IMR-90 (cell line): ENCODE data around the gene PRSS35. TPM values are rescaled to one million over a fixed set of nuclear protein-coding genes. Genes with fewer than 3 reads are reported as not detected.

ENCODE experiments used
- ATAC-seq: fragments of 200-7000 bp; cut with Tn5 transposase; 2 replicates; pipeline ENCODE4 v1.9.1; 2020; ENCODE audit warnings: low read depth, mild to moderate bottlenecking, moderate library complexity
- BruUV-seq: library from RNA; stranded (reverse); fragments of 400-500 nt; replicated peaks from 2 replicates; lab custom pipeline; 2021; lab: Mats Ljungman, UMichigan
- CTCF ChIA-PET: fragments of 300-600 bp; formaldehyde crosslinking; extraction: SDS; loops from one replicate; lab custom pipeline; 2021; ENCODE audit warnings: antibody characterized with exemption; lab: Yijun Ruan, JAX
- POLR2A ChIA-PET: fragments of 300-600 bp; sonication (Branson Sonifier 250); formaldehyde crosslinking; loops from one replicate; lab custom pipeline; 2022; ENCODE audit warnings: antibody characterized with exemption; ENCODE audit not compliant: unreplicated experiment; lab: Charles Lee
- DNase-seq: peaks from one replicate; pipeline ENCODE4 v3.0.0; 2013
- H2AFZ ChIP-seq: replicated peaks from 2 replicates; pipeline ENCODE3; 2013; ENCODE audit warnings: low read length, mild to moderate bottlenecking; ENCODE audit not compliant: poor library complexity
- H2AK5ac ChIP-seq: 2 replicates; pipeline ENCODE4 v1.6.1; 2013; ENCODE audit warnings: low read depth, low read length, inconsistent platforms
- H2AK9ac ChIP-seq: replicated peaks from 2 replicates; pipeline ENCODE3; 2013; ENCODE audit warnings: mild to moderate bottlenecking, low read depth, low read length, moderate library complexity; ENCODE audit not compliant: poor library complexity
- H2BK120ac ChIP-seq: 2 replicates; pipeline ENCODE4 v1.6.1; 2013; ENCODE audit warnings: low read depth, low read length, inconsistent platforms
- H2BK15ac ChIP-seq: 3 replicates; pipeline ENCODE4 v1.6.1; 2013; ENCODE audit warnings: low read depth, low read length, inconsistent platforms
- H2BK20ac ChIP-seq: 2 replicates; pipeline ENCODE4 v1.6.1; 2013; ENCODE audit warnings: low read depth, mild to moderate bottlenecking, inconsistent platforms, low read length, moderate library complexity
- H2BK5ac ChIP-seq: 2 replicates; pipeline ENCODE4 v1.6.1; 2013; ENCODE audit warnings: mild to moderate bottlenecking, low read depth, low read length, inconsistent platforms; ENCODE audit not compliant: poor library complexity, severe bottlenecking
- H3K14ac ChIP-seq: replicated peaks from 2 replicates; pipeline ENCODE4 v1.6.1; 2013; ENCODE audit warnings: low read depth, low read length, inconsistent platforms
- H3K18ac ChIP-seq: 2 replicates; pipeline ENCODE4 v1.6.1; 2013; ENCODE audit warnings: low read depth, low read length, control low read depth
- H3K23ac ChIP-seq: 2 replicates; pipeline ENCODE4 v1.6.1; 2013; ENCODE audit warnings: low read depth, low read length, inconsistent platforms
- H3K27ac ChIP-seq: 2 replicates; pipeline ENCODE4 v1.5.1; 2013; ENCODE audit warnings: mild to moderate bottlenecking, control low read depth, low read length; ENCODE audit not compliant: insufficient read depth
- H3K27me3 ChIP-seq: 2 replicates; pipeline ENCODE4 v1.6.1; 2013; ENCODE audit warnings: low read length; ENCODE audit not compliant: control insufficient read depth, insufficient read depth
- H3K36me3 ChIP-seq: 2 replicates; pipeline ENCODE4 v1.6.1; 2013; ENCODE audit warnings: low read length, mixed read lengths; ENCODE audit not compliant: control insufficient read depth, insufficient read depth
- H3K4ac ChIP-seq: 2 replicates; pipeline ENCODE4 v1.6.1; 2013; ENCODE audit warnings: low read depth, low read length, inconsistent platforms
- H3K4me1 ChIP-seq: 2 replicates; pipeline ENCODE4 v1.6.1; 2013; ENCODE audit warnings: low read length, mixed read lengths; ENCODE audit not compliant: control insufficient read depth, insufficient read depth
- H3K4me2 ChIP-seq: 2 replicates; pipeline ENCODE4 v1.6.1; 2013; ENCODE audit warnings: low read depth, mild to moderate bottlenecking, control low read depth, low read length, moderate library complexity
- H3K4me3 ChIP-seq: 2 replicates; pipeline ENCODE4 v1.5.1; 2013; ENCODE audit warnings: low read depth, mild to moderate bottlenecking, control low read depth, low read length, moderate library complexity; ENCODE audit not compliant: insufficient read depth
- H3K56ac ChIP-seq: 2 replicates; pipeline ENCODE4 v1.6.1; 2013; ENCODE audit warnings: low read length, inconsistent platforms; ENCODE audit not compliant: insufficient read depth; ENCODE audit errors: extremely low read depth
- H3K79me1 ChIP-seq, 2 experiments: 2 replicates each; pipeline ENCODE4 v1.6.1; 2013; ENCODE audit warnings: low read length in 2 of 2, inconsistent platforms in 1 of 2, low read depth in 1 of 2
- H3K9ac ChIP-seq: 2 replicates; pipeline ENCODE4 v1.6.1; 2013; ENCODE audit warnings: low read depth, low read length, control low read depth
- H3K9me1 ChIP-seq: 2 replicates; pipeline ENCODE4 v1.6.1; 2013; ENCODE audit warnings: low read length, inconsistent platforms; ENCODE audit not compliant: insufficient read depth
- H3K9me3 ChIP-seq: 2 replicates; pipeline ENCODE4 v1.6.1; 2013; ENCODE audit warnings: low read length; ENCODE audit not compliant: control insufficient read depth, insufficient read depth
- H4K20me1 ChIP-seq: 2 replicates; pipeline ENCODE4 v1.6.1; 2013; ENCODE audit warnings: low read length, inconsistent platforms; ENCODE audit not compliant: insufficient read depth
- H4K5ac ChIP-seq: 2 replicates; pipeline ENCODE4 v1.6.1; 2013; ENCODE audit warnings: mild to moderate bottlenecking, low read depth, low read length, control low read depth
- H4K8ac ChIP-seq, 2 experiments: 2 replicates each; pipeline ENCODE4 v1.6.1; 2013; ENCODE audit warnings: low read depth in 2 of 2, low read length in 2 of 2, control low read depth in 1 of 2, inconsistent platforms in 1 of 2
- H4K91ac ChIP-seq: 2 replicates; pipeline ENCODE4 v1.6.1; 2013; ENCODE audit warnings: low read depth, low read length, inconsistent platforms; ENCODE audit not compliant: insufficient read depth
- CEBPB ChIP-seq: IDR thresholded peaks from 2 replicates; pipeline ENCODE4 v1.6.1; 2012; ENCODE audit warnings: low read depth, low read length, improper control_type of control experiment
- CHD1 ChIP-seq: IDR thresholded peaks from 2 replicates; pipeline ENCODE4 v1.6.1; 2012; ENCODE audit warnings: low read depth, low read length, improper control_type of control experiment
- FOS ChIP-seq: fragments of 150-350 bp; IDR thresholded peaks from 2 replicates; pipeline ENCODE4 v1.6.1; 2016; ENCODE audit warnings: low read depth, low read length
- MAFK ChIP-seq: IDR thresholded peaks from 2 replicates; pipeline ENCODE4 v1.6.1; 2012; ENCODE audit warnings: low read depth, low read length, improper control_type of control experiment
- NFE2L2 ChIP-seq: fragments of 150-350 bp; IDR thresholded peaks from 2 replicates; pipeline ENCODE4 v1.6.1; 2016; ENCODE audit warnings: low read depth, mild to moderate bottlenecking, low read length
- RAD21 ChIP-seq: IDR thresholded peaks from 2 replicates; pipeline ENCODE4 v1.6.1; 2012; ENCODE audit warnings: low read length, improper control_type of control experiment
- RFX5 ChIP-seq: IDR thresholded peaks from 2 replicates; pipeline ENCODE4 v1.8.0; 2012; ENCODE audit warnings: low read depth, mild to moderate bottlenecking, low read length, moderate library complexity
- SMC3 ChIP-seq: fragments of 150-350 bp; IDR thresholded peaks from 2 replicates; pipeline ENCODE4 v1.6.1; 2016; ENCODE audit warnings: low read depth, mild to moderate bottlenecking, antibody characterized with exemption, low read length, moderate library complexity
- WGBS, 2 experiments: methylation state at CpG; one replicate each; pipeline versions ENCODE4 v1.1.5 to v1.1.7; 2013; ENCODE audit warnings: missing lambda C conversion rate in 2 of 2; ENCODE audit not compliant: insufficient read length in 1 of 2; ENCODE audit errors: extremely low coverage in 2 of 2; 5-methylcytosine and 5-hydroxymethylcytosine counted together
- dilution Hi-C: fragments of 300-500 bp; cut with HindIII; formaldehyde crosslinking; loops from one replicate; pipeline ENCODE4 v1.14.3; 2018; ENCODE audit warnings: low sequenced_read_pairs; ENCODE audit not compliant: unreplicated experiment
- in situ Hi-C: fragments of 300-500 bp; cut with MboI; formaldehyde crosslinking; loops from 3 replicates; pipeline ENCODE4 v1.14.3; 2019; ENCODE audit warnings: low sequenced_read_pairs, inconsistent platforms, mixed read lengths
- intact Hi-C: fragments of 100-400 bp; cut with micrococcal nuclease; formaldehyde crosslinking; loops from 2 replicates; pipeline ENCODE4 v1.10.0; 2022
- polyA plus RNA-seq, 3 experiments: library from polyadenylated mRNA; depleted of rRNA; stranded (reverse); fragments of >200 nt; gene quantifications; 2 replicates each; pipeline ENCODE4 v1.2.3, GENCODE V29; 2012; ENCODE audit warnings: low replicate concordance in 1 of 3
- total RNA-seq: library from RNA; depleted of rRNA; stranded (reverse); fragments of >200 nt; gene quantifications from 2 replicates; pipeline ENCODE4 v1.2.3, GENCODE V29; 2012

The PRSS35 gene
- total and polyA plus RNA-seq, 2 of the 4 experiments (the other 2 are of a cell fraction): 5.2 to 5.6 TPM

DNA sequence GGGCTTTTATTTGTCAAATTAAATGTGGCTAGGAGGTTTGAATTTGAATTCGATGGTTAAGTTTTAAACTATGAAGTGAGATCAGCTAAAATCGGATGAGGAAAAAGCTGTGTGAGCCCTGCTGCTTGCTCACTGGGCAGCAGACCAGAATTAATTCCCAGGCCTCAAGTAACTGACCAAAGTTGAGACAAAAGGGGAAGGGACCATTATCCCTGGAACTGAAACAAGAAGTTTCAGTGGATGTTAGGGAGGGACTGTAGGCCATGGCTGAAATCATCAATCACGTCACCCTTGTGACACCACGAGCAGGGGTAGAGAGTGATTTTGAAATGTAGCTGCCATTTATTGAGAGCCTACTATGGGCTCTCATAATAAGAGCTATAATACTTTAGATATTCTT, 7.0 kb upstream of the PRSS35 start:
- Histone ChIP-seq H3K23ac (no peak overlapping the region), H3K14ac (no peak overlapping the region), H3K27ac (no peak overlapping the region), H3K9ac (no peak overlapping the region), H4K8ac (no peak overlapping the region), H2AK5ac (no peak overlapping the region), H4K20me1 (no peaks in the 10 kb centered on the region), H3K18ac (no peak overlapping the region), H3K4me1 (no peaks in the 10 kb centered on the region), H2BK120ac (no peak overlapping the region), H3K4me2 (no peak overlapping the region), H3K4ac (no peak overlapping the region), H3K9me3 (no peaks in the 10 kb centered on the region), H3K27me3 (peaks cover 2% of the 10 kb centered on the region; the same call in 1 of the 2 replicates), H3K79me1 (no peaks in the 10 kb centered on the region), H3K56ac (no peak overlapping the region), H2AFZ (no peak overlapping the region), H3K4me3 (no peak overlapping the region), H3K36me3 (no peaks in the 10 kb centered on the region), H4K91ac (no peak overlapping the region), H2BK15ac (no peak overlapping the region), H3K9me1 (no peaks in the 10 kb centered on the region), H4K5ac (no peak overlapping the region; the same call in 1 of the 2 replicates), H2BK20ac (no peak overlapping the region), H2AK9ac (no peak overlapping the region), H2BK5ac (no peak overlapping the region)
- dilution Hi-C loops: loop anchor here (25.0 kb wide), 2 partner anchors 293 to 443 kb away; partner anchors contain the start of genes DOP1A and UBE3D
- DNase-seq (no peak), ATAC-seq (no peak)
- no TSS peak for BruUV-seq
- ChIA-PET CTCF (interaction anchor here (1.0 to 2.1 kb wide), 3 partner anchors 9 to 438 kb away, joined by 3 to 6 read pairs (median 4); partner anchors contain the start of gene DOP1A), POLR2A (no interaction called here)
- WGBS, 2 experiments: 53% methylated on average over 2 of the region's 4 CpGs; no CpG with 5 or more reads in 1 of the 2 experiments
- in situ Hi-C loops: loop anchor here (25.0 kb wide), 1 partner anchor 1243 kb away; no protein-coding TSS in a partner anchor
- intact Hi-C loops: no loop called here
- TF ChIP-seq MAFK: no peak
- TF ChIP-seq CHD1: no peak
- TF ChIP-seq CEBPB: no peak
- no peak for TF ChIP-seq NFE2L2
- TF ChIP-seq RAD21: no peak
- TF ChIP-seq SMC3: no peak
- TF ChIP-seq RFX5: no peak
- TF ChIP-seq FOS: no peak
